Lower leg skin (tissue), 3 donors: ENCODE data around the gene ATG4B.

Experiments used
- POLR2A ChIP-seq, 2 donors: fragments of 450-650 bp; IDR thresholded peaks; one replicate each; pipeline ENCODE4 v1.6.1; 2016 to 2017; ENCODE audit warnings: antibody characterized with exemption in 2 of 2, mild to moderate bottlenecking in 1 of 2, moderate library complexity in 1 of 2
- TF ChIP-seq, protein P1 (sequence below), 3 donors: fragments of 450-650 bp; IDR thresholded peaks; one replicate each; pipeline ENCODE4 v1.5.1; 2016; ENCODE audit warnings: antibody characterized with exemption in 3 of 3, mild to moderate bottlenecking in 3 of 3, moderate library complexity in 2 of 3

GRCh38 chr2:241654551-241654950 lies 17.1 kb downstream of the ATG4B start:
- TF ChIP-seq, protein P1, sequence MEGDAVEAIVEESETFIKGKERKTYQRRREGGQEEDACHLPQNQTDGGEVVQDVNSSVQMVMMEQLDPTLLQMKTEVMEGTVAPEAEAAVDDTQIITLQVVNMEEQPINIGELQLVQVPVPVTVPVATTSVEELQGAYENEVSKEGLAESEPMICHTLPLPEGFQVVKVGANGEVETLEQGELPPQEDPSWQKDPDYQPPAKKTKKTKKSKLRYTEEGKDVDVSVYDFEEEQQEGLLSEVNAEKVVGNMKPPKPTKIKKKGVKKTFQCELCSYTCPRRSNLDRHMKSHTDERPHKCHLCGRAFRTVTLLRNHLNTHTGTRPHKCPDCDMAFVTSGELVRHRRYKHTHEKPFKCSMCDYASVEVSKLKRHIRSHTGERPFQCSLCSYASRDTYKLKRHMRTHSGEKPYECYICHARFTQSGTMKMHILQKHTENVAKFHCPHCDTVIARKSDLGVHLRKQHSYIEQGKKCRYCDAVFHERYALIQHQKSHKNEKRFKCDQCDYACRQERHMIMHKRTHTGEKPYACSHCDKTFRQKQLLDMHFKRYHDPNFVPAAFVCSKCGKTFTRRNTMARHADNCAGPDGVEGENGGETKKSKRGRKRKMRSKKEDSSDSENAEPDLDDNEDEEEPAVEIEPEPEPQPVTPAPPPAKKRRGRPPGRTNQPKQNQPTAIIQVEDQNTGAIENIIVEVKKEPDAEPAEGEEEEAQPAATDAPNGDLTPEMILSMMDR (IDR thresholded peaks at IDR 0.05) = no peak
- TF ChIP-seq POLR2A (IDR thresholded peaks at IDR 0.05) = no peak
